ENCODE measurements around the gene CAPN11.

The CAPN11 gene

DNA sequence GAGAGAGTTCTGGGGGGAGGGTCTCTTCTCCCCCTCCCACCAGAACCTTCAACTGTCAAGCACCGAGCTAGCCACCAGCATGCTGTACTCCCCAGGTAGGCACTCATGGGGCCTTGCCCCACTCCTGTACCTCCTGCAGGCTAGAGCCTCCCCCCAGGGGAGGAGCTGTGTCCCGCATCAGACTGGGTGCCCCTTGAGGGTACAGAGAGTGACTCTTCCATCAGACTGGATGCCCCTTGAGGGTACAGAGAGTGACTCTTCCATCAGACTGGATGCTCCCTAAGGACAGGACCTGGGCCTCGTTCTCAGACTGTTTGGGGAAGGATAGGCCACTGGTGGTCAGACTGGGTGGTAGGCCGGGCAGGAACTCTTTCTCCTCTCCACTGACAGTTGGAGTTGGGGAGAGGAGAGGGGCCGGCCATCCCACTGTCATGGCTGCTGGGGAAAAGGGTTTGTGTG lies at the start of gene CAPN11:
Gene CAPN11, plus strand, starts transcription at position 51 of the 459 bp plus-strand sequence. Its CDS starts 29 bp downstream, at position 80.
- no peak for DNase-seq

- DNase-seq = no peak
Measured at GRCh38 chr6:44109212-44109611, 49.4 kb upstream of the CAPN11 start.

DNA sequence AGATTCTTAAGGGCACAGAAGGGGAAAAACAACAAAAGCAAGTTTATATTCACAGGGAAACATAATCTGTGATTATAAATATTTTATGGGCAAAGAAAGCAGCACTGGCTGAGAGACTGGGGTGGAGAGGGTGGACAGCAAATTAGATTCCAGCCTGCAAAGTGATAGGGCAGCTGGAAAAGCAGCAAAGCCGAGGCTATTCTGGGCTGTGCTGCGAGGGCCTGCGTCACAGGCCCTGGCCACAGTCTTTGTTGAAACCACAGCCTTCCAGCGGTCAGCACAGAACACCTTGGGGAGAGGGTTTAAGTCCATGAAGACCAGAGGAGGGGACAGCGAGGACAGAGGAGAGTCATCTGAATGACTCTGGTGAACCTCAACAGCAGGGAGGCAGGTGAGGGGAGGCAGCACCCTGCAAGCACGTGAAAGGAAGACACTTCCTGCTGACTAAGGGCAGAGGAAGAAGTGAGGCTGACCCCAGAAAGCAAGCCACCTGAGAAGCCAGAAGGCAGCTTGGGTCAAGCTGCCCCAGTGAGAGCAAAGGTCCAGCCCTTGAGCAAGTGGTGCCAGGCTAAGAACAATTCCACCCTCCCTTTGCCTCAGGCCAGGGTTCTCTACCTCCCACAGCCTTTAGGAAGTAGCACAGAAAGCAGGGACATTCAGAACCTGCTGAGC lies 48.5 kb upstream of the CAPN11 start:
- DNase-seq = no peak

- no peak for DNase-seq
Measured at GRCh38 chr6:44110966-44111365, 47.7 kb upstream of the CAPN11 start.

GRCh38 chr6:44111434-44112417 lies 46.9 kb upstream of the CAPN11 start:
- DNase-seq = no peak

DNA sequence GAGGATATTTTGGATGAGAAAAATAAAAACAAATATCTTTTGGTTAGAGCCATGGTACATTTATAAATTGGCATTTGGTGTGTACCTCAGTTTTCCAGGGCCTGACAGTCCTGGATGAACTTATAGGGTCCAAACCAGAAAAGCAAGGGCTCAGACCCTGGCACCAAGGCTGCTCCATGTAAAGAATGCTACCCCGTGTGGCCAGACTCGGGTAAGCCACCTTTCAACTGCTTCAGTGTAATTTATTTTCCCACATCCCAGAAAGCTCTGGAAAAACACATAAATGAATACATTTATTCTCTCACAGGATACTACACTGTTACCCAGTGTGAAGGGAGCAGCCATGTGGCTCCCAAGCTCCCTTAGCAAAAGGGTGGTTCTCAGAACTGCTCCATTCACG lies 45.2 kb upstream of the CAPN11 start:
- DNase-seq = no peak

DNA sequence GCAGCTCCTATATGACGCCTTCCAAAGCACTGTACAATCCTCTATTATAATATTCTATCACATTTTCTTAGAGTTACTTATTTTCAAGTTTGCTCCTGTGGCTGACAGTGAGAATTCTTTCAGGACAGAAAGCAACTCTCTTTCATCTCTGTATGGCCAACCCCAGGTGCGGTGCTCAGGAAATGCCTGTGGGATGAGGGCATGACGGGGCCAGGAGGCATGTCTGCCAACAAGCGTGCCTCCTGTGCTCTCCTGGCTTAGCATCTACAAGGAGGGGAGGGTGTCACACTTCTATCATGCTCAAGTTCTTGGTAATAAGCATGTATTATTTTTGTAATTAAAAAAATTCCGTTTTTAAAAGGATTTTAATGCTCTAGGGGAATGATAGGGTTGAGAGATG lies 42.8 kb upstream of the CAPN11 start:
- DNase-seq = no peak

- no peak for DNase-seq
Measured at GRCh38 chr6:44116641-44117382, 41.8 kb upstream of the CAPN11 start.

GRCh38 chr6:44117397-44118128 lies 41.1 kb upstream of the CAPN11 start:
- no peak for DNase-seq

DNA sequence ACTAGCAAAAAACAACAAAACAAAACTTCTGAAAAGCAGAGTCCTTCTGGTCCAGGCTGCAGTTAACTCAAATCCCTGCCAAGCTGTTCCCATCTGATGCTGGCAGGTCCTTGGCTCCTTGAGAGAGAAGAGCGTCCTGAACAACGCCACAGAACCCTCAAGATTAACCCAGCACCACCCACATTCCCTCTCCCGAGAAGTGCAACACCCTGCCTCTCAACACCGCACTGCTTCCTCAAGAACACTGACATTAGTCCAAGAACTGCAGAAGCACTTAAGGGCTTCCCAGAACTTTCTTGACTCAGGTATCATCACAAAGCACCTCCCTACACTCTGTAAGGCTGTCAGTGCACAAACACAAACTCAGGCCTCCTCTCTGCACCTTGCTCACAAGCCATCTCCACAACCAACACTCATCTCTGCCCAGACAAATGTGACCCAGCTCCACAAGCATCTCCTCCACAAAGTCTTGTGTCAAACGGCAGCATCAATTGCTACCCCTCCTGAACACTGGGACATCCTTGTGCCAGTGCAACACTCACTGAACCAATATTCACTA lies 38.8 kb upstream of the CAPN11 start:
- no peak for DNase-seq

- no peak for DNase-seq
Measured at GRCh38 chr6:44120692-44121443, 37.8 kb upstream of the CAPN11 start.

DNA sequence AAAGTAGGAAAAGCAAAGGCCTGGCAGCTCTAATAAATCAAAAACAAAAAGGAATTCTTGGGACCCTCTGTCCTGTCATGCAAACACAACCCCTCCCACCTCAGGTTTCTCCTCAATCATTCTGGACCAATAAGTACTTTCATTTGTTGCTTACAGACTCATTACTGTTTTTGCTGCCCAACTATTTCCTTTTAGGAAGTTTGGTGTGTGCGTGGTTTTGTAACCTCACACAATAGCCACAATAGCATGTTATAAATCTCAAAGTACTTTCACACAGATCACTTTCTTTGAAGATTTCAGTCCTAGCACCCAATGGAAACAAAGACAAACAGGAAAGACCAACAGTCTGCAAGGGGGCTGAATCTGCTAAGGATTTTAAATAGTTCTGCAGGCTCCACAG lies 35.8 kb upstream of the CAPN11 start:
- peak in 2 of 6 experiments; percentile 3 to 4 for DNase-seq

GRCh38 chr6:44123544-44123943 lies 35.1 kb upstream of the CAPN11 start:
- DNase-seq = no peak

- DNase-seq = peak; percentile 33 to 61 (median 58)
Measured at GRCh38 chr6:44126320-44127149, 32.1 kb upstream of the CAPN11 start.

- DNase-seq = peak; percentile 78 to 92 (median 88)
Measured at GRCh38 chr6:44127186-44128019, 31.2 kb upstream of the CAPN11 start, which contains the start of the genes MRPL14 and TMEM63B. Gene MRPL14, minus strand, starts transcription at chr6:44127452. Its CDS starts 10,841 bp downstream, at chr6:44116611. Gene TMEM63B, plus strand, starts transcription at chr6:44127554. Its CDS starts 7,031 bp downstream, at chr6:44134585.

- DNase-seq = peak in 3 of 6 experiments; percentile 5 to 42 (median 27)
Measured at GRCh38 chr6:44128020-44128917, 30.4 kb upstream of the CAPN11 start.

GRCh38 chr6:44129841-44130322 lies 28.7 kb upstream of the CAPN11 start:
- DNase-seq = no peak

DNA sequence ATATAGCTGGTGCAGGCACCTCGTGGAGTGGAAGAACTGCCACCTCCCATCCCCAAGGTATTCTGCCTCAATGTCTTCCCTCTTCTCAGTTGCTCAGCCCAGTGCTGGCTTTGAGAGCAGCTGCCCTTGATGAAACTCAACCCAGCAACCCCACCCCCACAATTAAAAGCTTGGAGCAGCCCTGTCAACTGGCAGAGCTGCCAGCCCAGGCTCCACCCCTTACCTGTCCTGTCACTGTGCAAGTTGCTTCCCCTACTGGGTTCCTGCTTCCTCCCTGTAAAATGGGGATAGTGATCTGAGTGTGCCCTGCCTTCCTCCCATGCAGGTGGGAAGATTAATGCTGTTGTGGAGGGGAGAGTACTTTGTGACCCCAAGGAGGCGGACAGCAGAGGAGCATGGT lies 26.7 kb upstream of the CAPN11 start:
- no peak for DNase-seq

Measured in stimulated activated naive CD4-positive, alpha-beta T cell (primary cell).